Measurements from ENCODE around the gene SENP1.

SENP1 gene

DNA sequence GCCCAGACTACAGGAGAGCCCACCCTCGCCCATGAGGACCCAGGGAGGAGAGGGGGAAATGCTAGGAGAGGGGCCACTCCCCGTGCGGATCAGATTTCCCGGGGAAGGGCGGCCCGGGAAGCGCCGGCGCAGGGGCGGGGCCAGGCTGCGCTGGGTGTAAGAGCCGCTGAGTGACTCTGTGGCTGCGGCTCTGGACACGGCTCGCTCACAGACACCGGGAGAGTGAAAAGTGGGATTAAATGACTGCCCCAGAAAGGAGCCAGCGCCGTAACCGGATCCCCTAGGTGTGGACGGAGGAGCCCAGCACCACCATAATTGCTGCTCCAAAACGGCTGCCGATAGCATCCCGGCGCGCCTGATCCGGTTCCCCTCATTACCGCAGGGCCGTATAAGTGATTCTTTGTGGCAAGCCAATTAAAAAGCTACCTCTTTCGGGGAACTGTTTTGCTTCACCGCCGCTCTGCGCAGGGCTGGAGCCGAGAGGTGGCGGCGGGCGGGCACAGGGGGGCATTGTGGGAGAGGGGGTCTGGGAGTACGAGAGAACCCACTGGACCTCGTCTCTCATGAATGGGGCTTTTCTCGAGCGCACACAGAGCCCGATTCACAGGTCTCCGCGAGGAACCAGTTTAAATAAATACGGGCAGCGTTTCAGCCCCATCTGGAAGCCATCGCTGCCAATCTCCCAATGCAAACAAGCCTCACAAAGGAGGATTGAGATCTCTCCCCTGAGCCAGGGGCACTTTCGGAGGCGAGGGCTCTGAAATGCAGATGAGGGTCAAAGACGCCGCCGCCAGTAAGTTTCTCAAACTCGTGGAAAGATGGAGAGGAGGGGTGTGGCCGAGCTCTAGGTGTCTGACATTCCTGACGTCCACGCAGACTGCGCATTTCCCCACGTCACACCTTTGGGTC is 104.1 kb downstream of the SENP1 start:
- Histone ChIP-seq H3K4me1 (ENCODE audit: insufficient read depth, low read length) (peaks cover 40% of the 10 kb centered on the region), H3K27ac (ENCODE audit: low read depth, low read length) (no peak overlapping the region), H3K4me3 (ENCODE audit: low read depth in 1 of 2, low read length in 2 of 2) (peak overlapping the region; percentile 45 to 66), H3K9ac (ENCODE audit: low read length) (no peak overlapping the region), H3K27me3 (ENCODE audit: control insufficient read depth in 1 of 2, insufficient read depth in 2 of 2, low read length in 2 of 2) (peaks cover 56 to 73% of the 10 kb centered on the region in 2 donors), H3K9me3 (ENCODE audit: low read length) (no peaks in the 10 kb centered on the region), H3K36me3 (ENCODE audit: insufficient read depth, low read length) (no peaks in the 10 kb centered on the region)

DNA sequence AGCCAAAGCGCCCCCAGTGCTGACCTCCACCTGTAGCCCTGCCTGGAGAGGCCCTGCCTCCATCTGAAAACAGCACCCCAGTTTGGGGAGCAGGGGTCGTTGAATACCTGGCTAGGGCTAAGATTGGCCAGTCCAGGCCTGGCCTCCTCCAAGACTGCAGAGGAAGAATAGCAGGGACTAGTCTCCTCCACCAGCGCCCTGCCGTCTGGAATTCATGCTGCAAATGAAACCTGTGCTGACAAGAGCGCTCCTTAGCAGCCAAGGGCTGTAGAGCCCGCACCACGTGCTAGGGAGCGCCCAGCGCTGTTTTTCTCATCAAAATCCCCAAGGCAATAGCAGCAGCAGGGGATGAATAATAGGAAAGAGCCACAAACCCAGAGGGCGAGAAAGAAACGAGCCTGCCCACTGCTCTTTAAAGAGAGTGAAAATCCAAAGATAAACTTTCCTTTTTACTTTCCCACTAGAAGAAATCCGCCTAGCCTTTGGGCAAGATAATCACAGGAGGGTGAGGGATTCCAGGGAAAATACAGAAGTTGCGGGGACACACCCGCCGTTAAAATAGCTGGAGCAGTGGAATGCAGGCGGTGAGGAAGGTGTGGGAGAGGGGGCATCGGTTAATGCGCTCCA is 104.9 kb downstream of the SENP1 start:
- Histone ChIP-seq H3K27ac (ENCODE audit: low read depth, low read length) (no peak overlapping the region), H3K27me3 (ENCODE audit: control insufficient read depth in 1 of 2, insufficient read depth in 2 of 2, low read length in 2 of 2) (peaks cover 54 to 71% of the 10 kb centered on the region in 2 donors), H3K4me3 (ENCODE audit: low read depth in 1 of 2, low read length in 2 of 2) (peak overlapping the region; percentile 45 to 66), H3K9ac (ENCODE audit: low read length) (no peak overlapping the region), H3K36me3 (ENCODE audit: insufficient read depth, low read length) (no peaks in the 10 kb centered on the region), H3K9me3 (ENCODE audit: low read length) (no peaks in the 10 kb centered on the region), H3K4me1 (ENCODE audit: insufficient read depth, low read length) (peaks cover 41% of the 10 kb centered on the region)

DNA sequence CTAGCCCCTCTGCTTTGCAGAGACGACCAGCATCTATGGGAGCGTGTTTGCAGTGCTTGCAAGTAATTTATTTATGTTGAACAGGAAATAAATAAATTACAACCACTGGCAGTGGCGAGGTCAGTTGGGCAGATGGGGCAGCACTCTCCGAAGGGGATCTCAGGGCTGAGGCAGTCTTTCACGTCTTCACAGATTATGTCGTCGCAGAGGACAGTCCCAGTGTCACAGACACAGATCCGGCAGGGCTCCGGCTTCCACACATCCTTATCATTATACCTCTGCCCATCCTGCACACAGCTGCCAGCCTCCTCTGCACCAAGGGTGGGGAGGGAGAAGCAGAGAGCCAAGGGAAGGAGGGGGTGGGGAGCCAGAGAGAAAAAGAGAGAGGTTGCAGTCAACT is 106.1 kb downstream of the SENP1 start:
- H3K36me3 ChIP-seq (ENCODE audit: insufficient read depth, low read length) = no peaks in the 10 kb centered on the region
- H3K9ac ChIP-seq (ENCODE audit: low read length) = no peak overlapping the region
- no peak overlapping the region for H3K4me3 ChIP-seq (ENCODE audit: low read depth in 1 of 2, low read length in 2 of 2)
- peaks cover 40% of the 10 kb centered on the region for H3K4me1 ChIP-seq (ENCODE audit: insufficient read depth, low read length)
- peaks cover 42 to 59% of the 10 kb centered on the region in 2 donors for H3K27me3 ChIP-seq (ENCODE audit: control insufficient read depth in 1 of 2, insufficient read depth in 2 of 2, low read length in 2 of 2)
- H3K27ac ChIP-seq (ENCODE audit: low read depth, low read length) = no peak overlapping the region
- no peaks in the 10 kb centered on the region for H3K9me3 ChIP-seq (ENCODE audit: low read length)

DNA sequence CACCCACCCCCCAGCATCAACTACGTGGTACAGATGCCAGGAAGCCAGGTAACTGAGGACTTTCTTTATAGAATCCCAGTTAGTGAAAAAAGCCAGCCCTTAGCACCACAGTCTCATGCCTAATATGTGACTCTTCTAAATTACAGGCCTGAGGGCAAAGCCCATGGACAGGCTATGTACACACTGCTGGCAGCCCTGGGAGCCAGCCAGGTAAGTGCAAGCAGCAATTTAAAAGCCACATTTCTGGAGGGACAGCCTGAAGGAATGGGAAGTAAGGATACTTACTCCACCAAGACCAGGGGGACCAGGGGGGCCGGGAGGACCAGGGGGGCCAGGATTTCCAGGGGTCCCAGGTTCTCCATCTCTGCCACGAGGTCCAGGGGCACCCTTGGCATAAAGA is 108.6 kb downstream of the SENP1 start:
- Histone ChIP-seq H3K9ac (ENCODE audit: low read length) (no peak overlapping the region), H3K4me1 (ENCODE audit: insufficient read depth, low read length) (peaks cover 18% of the 10 kb centered on the region), H3K27ac (ENCODE audit: low read depth, low read length) (no peak overlapping the region), H3K9me3 (ENCODE audit: low read length) (no peaks in the 10 kb centered on the region), H3K27me3 (ENCODE audit: control insufficient read depth in 1 of 2, insufficient read depth in 2 of 2, low read length in 2 of 2) (peaks cover 20 to 34% of the 10 kb centered on the region in 2 donors), H3K4me3 (ENCODE audit: low read depth in 1 of 2, low read length in 2 of 2) (no peak overlapping the region), H3K36me3 (ENCODE audit: insufficient read depth, low read length) (no peaks in the 10 kb centered on the region)

DNA sequence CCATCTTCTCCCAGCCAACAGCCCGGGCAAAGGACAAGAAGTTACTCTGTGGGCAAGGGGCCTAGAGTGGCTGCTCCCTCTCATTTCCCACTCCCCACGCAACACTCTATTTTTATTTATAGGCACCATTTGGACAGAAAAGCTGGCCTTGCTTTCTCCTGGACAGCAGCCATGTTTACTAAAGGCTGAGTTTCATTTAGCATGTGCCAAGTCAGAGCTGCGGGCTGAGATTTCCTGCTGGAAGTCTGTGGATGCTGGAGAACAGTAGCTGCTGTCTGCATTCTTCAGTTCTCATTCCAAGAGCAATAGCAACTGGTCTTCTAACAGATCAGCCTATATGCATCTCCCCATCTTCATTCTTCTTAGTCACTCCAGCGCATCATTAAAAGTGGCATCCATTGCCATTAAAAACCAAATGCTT is 109.9 kb downstream of the SENP1 start:
- Histone ChIP-seq H3K9me3 (ENCODE audit: low read length) (no peaks in the 10 kb centered on the region), H3K27me3 (ENCODE audit: control insufficient read depth in 1 of 2, insufficient read depth in 2 of 2, low read length in 2 of 2) (peaks cover 9 to 24% of the 10 kb centered on the region in 2 donors), H3K27ac (ENCODE audit: low read depth, low read length) (no peak overlapping the region), H3K36me3 (ENCODE audit: insufficient read depth, low read length) (no peaks in the 10 kb centered on the region), H3K4me1 (ENCODE audit: insufficient read depth, low read length) (peaks cover 7% of the 10 kb centered on the region), H3K9ac (ENCODE audit: low read length) (no peak overlapping the region), H3K4me3 (ENCODE audit: low read depth in 1 of 2, low read length in 2 of 2) (no peak overlapping the region)

DNA sequence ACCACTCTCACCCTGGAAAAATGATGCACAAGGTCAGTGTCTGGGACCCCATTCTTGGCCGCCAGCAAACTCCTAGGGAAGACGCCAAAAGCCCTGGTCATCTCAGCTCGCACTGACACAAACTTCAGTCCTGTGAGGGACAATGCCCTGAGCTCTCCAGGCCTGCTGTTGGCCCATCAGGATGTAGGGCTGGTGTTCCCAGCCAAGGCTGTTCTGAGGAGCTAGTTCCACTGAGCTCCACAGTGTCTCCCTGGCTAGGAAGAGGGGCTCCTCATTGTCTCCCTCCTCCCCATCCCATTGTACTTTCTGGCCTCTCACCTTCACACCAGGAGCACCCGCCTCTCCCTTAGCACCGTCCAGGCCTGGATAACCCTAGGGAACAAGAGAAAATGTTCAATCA is 112.4 kb downstream of the SENP1 start:
- Histone ChIP-seq H3K4me1 (ENCODE audit: insufficient read depth, low read length) (peaks cover 8% of the 10 kb centered on the region), H3K4me3 (ENCODE audit: low read depth in 1 of 2, low read length in 2 of 2) (no peak overlapping the region), H3K9me3 (ENCODE audit: low read length) (no peaks in the 10 kb centered on the region), H3K36me3 (ENCODE audit: insufficient read depth, low read length) (no peaks in the 10 kb centered on the region), H3K27ac (ENCODE audit: low read depth, low read length) (no peak overlapping the region), H3K27me3 (ENCODE audit: control insufficient read depth in 1 of 2, insufficient read depth in 2 of 2, low read length in 2 of 2) (peaks cover 3 to 7% of the 10 kb centered on the region in 2 donors), H3K9ac (ENCODE audit: low read length) (no peak overlapping the region)

All from muscle layer of colon (tissue), 2 donors.